Kidney epithelial cell (primary cell): ENCODE results near the gene GPR55. TPM values are rescaled to one million over a fixed set of nuclear protein-coding genes. Genes with fewer than 3 reads are reported as not detected.

Experiments used
- DNase-seq: peaks from one replicate; pipeline ENCODE4 v3.0.0-alpha.2; 2010; ENCODE audit warnings: low read depth
- H3K27me3 ChIP-seq: 2 replicates; pipeline ENCODE4 v1.6.0; 2011; ENCODE audit warnings: low read length; ENCODE audit not compliant: control insufficient read depth, insufficient read depth
- H3K36me3 ChIP-seq: 2 replicates; pipeline ENCODE4 v1.5.1; 2011; ENCODE audit warnings: low read length; ENCODE audit not compliant: control insufficient read depth, insufficient read depth
- H3K4me3 ChIP-seq: 2 replicates; pipeline ENCODE4 v1.5.1; 2011; ENCODE audit warnings: low read depth, mild to moderate bottlenecking, control low read depth, low read length
- total RNA-seq: library from RNA; depleted of rRNA; stranded (reverse); fragments of >200 nt; gene quantifications from 2 replicates; pipeline ENCODE4 v1.2.3, GENCODE V29; 2015
- TF ChIP-seq, protein P1 (sequence below): IDR thresholded peaks from 2 replicates; pipeline ENCODE4 v1.5.1; 2011; ENCODE audit warnings: mild to moderate bottlenecking, moderate library complexity, low read length, control low read depth, inconsistent platforms; ENCODE audit not compliant: insufficient read depth, poor library complexity, severe bottlenecking

The GPR55 gene
- total RNA-seq, 1 donor from 2014 or later = not detected

DNA sequence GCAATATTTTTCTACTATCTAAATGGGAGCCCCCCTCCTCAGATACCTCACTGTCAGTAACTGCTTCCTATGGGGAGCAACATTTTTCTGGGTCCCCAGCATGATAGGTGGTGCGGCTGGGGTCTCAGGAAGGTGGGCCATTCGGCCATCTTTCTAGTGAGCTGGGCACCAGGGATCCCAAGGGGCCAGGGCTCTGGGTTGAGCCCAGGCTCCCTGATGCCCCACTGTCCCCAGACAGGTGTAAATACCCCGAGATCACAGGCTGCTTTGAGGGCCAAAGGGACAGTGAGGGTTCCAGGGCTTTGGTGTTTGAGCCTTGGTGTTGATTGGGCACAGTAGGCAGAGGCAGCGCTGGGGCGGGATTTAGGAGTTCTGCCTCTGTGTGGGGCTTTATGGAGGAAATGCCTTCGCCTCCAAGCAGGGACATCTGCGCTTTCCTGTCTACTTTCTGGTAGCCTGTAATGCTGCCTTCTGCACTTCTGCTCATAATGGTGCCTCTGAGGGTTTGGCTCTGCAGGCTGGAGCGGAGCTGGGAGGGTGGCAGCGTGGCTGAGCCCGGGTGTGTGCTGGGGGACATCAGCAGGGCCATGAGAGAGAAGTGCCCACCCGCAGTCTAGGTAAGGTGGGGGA, 55.0 kb downstream of the GPR55 start:
- TF ChIP-seq, protein P1, sequence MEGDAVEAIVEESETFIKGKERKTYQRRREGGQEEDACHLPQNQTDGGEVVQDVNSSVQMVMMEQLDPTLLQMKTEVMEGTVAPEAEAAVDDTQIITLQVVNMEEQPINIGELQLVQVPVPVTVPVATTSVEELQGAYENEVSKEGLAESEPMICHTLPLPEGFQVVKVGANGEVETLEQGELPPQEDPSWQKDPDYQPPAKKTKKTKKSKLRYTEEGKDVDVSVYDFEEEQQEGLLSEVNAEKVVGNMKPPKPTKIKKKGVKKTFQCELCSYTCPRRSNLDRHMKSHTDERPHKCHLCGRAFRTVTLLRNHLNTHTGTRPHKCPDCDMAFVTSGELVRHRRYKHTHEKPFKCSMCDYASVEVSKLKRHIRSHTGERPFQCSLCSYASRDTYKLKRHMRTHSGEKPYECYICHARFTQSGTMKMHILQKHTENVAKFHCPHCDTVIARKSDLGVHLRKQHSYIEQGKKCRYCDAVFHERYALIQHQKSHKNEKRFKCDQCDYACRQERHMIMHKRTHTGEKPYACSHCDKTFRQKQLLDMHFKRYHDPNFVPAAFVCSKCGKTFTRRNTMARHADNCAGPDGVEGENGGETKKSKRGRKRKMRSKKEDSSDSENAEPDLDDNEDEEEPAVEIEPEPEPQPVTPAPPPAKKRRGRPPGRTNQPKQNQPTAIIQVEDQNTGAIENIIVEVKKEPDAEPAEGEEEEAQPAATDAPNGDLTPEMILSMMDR = no peak
- H3K36me3 ChIP-seq = peaks cover 2% of the 10 kb centered on the region
- no peak overlapping the region for H3K4me3 ChIP-seq
- H3K27me3 ChIP-seq = no peaks in the 10 kb centered on the region
- no peak for DNase-seq

DNA sequence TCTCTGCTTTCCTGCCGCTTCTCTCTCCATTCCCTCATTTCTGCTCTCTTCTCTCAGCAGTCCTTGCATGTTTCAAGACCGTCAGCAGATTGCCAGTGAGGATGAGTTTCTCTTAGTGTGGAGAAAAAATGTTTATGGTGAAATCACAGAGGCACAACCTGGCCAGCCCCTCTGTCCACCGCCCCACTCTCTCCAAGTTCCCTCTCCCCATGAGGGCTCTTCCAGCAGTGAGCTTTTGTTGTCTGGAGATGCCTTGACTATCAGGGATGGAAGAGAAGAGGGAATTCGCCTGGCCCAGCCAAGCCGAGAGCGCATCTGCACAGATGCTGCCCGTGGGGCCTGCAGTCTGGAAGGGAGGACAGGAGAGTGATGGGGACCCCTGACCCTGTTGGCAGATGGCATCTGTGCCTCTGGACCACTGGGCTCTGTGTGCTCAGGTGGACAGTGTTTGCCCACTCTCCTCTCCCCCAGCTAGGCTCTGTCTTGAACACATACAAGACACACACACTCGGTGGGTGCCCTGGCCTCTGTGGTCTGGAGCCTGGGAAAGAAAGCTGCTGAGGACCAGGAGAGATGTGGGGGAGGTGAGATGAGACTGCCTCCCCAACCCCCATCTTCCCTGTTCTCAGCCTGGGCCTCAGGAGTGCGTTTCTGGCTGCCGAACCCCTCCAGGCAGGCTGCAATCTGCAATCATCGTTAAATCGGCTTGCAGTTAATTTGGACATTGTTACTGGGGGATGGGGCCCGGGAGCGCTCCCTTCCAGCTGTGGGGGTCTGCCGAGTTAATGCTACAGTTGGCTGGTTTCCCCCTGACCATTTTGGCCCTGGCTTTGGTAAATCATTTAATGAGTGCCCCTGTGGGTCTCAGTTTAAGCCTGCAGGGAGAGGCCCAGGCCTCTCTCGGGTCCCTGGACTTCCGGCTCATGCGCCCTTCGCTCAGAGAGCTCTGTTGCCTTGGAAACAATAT, 55.8 kb downstream of the GPR55 start:
- no peaks in the 10 kb centered on the region for H3K27me3 ChIP-seq
- no peaks in the 10 kb centered on the region for H3K36me3 ChIP-seq
- H3K4me3 ChIP-seq = no peak overlapping the region
- TF ChIP-seq, protein P1 = no peak
- DNase-seq = no peak

DNA sequence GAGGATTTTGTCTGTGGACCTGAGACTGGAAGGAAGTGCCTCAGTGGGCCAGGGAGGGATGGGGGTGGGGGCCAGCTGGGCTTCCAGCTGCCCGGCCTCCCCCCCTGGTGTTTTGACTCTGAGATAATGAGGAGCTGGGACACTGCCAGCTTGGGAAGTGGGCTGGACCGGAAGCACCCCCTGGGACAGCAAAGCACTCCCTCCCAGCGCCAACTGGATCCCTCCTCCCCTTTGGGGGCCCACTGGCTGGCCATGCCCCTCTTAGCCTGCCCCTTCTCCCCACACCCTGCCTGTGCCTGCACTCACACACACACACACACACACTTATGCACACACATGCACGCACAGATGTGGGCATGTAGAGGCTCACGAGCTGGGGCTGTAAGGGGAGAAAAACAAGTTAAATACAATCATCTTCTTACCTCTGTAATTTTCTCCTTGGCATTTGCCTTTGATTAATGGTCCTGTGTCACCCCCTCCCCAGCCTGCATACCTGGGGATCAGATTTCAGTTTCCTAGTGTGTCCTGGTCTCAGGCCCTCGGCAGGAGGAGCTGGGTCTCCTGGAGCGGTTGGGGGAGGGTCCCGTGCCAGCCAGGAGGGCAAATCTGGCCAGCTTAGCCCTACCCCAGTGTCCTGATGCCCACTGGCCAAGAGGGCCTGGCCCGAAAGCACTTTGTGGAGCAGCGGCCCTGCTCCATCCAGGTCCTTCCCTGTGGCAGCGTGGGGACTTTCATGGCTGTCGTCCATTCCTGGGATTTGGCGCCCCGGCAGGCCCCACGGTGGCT, 56.7 kb downstream of the GPR55 start:
- TF ChIP-seq, protein P1 = no peak
- DNase-seq = no peak
- no peaks in the 10 kb centered on the region for H3K36me3 ChIP-seq
- H3K27me3 ChIP-seq = peaks cover 2% of the 10 kb centered on the region
- H3K4me3 ChIP-seq = no peak overlapping the region

DNA sequence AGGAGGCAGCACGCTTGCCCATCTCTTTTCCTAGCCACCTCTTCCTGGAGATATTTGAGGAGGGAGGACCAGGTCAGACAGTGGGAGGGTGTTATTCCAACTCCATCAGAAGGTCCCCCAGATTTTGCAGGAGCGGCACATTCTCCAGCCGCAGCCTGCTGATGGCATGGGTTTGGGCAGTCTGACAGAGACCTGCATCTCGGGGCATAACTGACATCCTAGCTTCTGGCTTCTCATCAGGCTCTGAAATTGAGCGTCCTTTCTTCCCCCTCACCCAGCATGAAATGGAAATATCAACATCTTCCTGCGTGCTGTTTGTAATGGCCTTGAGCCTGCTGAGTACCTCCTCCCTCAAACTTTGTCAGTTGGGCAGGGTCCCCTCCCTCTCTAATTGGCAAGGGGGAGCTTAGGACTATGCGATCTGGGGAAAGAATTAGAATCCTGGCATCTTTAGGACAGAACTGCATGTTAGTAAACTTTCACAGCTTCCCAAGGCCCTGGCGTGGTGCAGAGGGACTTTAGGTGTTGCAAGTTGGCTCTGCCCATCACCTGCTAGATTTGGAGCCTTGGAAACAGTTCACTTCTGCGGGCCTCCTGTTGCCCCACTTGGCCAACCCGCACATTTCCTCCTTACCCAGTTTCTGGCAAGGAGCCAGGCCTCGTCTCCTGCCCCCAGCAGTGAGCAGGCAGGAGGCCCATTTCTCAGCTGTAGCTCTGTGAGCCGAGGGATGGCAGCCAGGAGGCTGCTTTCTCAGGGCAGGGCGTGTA, 58.1 kb downstream of the GPR55 start:
- peaks cover 5% of the 10 kb centered on the region for H3K27me3 ChIP-seq
- no peak overlapping the region for H3K4me3 ChIP-seq
- DNase-seq = no peak
- H3K36me3 ChIP-seq = no peaks in the 10 kb centered on the region
- TF ChIP-seq, protein P1 = no peak

DNA sequence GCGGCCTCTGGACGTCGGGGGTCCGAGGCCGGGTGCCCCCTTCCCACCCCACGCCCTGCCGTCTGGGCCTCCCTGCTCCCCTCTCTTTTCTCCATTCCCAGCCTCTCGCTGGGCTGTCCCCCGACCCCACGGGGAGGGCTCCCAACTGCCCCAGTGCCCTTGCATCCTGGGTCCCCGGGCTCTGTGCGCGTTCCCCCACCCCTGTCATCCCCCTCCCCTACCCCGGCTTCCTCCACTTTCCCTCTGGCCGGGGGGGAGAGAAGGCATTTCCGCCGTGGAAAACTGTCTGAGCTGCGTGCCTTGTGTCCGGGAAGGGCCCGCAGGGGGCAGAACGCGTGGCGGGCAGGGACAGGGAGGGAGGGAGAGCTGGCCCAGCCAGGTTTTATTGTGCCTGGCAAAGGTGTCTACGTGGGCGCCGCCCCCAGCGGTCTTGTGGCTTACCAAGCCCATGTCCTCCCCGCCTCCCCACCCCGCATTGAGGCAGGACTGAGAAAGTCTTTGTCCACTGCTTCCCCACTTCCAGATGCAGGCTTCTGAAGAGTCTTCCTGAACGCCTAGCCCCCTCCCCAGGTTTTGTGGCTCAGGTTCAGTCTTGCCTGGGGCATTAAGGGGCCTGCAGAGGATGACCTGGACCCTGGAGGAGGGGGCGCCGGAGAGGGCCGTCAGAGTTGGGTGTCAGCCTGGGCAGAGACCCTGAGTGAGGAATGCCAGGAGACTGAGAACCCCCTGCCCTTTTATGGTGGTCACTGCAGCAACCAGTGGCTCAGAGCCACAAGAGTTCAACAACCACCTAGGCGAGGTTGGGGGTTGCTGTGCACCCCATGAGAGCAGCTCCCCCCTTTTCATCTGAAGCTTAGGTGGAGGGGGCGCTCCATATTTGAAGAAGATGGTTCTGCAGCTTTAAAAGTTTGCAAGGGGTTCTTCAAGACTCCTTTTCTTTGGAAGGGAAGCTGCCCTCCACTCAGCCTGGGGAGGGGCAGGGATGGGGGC, 59.0 kb downstream of the GPR55 start:
- TF ChIP-seq, protein P1 = peak; percentile 21
- Histone ChIP-seq H3K27me3 (peaks cover 5% of the 10 kb centered on the region), H3K36me3 (no peaks in the 10 kb centered on the region), H3K4me3 (peak overlapping the region; percentile 75)
- no peak for DNase-seq
